Activated CD8-positive, alpha-beta memory T cell treated with anti-CD3 and anti-CD28 coated beads, Interleukin-2, amount 50 U/mL, for 1 hour (primary cell): Measurements from ENCODE around the gene ZNF276.

Experiments used
- DNase-seq: peaks from one replicate; pipeline ENCODE4 v3.0.0-alpha.2; 2020; ENCODE audit errors: extremely low read depth

Gene ZNF276

GRCh38 chr16:89711601-89712273, 9.6 kb upstream of the ZNF276 start:
- DNase-seq: peak; percentile 35

DNA sequence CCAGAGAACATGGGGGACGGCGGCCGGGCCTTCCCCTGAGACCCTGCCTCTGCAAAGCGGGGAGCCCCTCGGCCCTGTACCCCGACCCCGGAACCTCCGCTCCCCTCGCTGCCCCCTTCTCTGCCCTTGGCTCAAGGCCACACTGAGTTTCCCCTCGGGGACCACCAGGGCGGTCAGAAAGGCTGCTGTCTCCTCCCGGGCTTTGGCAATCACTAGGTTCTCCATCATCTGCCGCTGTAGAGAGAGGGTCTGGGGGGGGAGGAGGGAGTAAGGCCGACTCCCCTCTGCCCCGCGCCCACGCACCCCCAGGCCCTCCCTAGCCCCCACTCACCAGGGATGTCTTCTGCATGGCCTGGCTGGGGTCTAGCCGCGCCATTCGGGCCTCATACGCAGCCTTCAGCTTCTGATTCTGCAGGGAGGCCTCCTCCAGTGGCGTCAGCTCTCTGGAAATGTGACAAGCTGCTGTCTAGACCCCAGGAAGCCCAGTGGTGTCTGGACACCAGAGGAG, 9.0 kb upstream of the ZNF276 start:
- no peak for DNase-seq

DNA sequence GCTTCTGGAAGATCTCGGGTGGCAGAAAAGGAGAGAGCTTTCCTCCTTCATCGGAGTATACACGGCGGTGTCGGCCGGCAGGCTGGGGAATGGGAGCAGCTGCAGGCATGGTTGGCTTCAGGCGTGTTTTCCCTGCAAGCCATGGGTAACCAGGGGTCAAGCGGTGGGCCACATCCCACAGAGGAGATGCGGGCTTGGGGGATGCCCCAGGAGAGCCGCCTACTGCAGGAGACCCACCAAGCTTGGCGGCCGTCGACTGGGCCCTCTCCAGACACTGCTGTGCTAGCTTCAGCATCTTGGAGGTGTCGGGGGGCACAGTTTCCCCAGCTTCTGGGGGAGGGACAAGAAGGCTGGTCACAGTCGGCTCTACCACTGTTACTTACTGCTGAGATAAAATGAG, 4.8 kb upstream of the ZNF276 start:
- no peak for DNase-seq

DNA sequence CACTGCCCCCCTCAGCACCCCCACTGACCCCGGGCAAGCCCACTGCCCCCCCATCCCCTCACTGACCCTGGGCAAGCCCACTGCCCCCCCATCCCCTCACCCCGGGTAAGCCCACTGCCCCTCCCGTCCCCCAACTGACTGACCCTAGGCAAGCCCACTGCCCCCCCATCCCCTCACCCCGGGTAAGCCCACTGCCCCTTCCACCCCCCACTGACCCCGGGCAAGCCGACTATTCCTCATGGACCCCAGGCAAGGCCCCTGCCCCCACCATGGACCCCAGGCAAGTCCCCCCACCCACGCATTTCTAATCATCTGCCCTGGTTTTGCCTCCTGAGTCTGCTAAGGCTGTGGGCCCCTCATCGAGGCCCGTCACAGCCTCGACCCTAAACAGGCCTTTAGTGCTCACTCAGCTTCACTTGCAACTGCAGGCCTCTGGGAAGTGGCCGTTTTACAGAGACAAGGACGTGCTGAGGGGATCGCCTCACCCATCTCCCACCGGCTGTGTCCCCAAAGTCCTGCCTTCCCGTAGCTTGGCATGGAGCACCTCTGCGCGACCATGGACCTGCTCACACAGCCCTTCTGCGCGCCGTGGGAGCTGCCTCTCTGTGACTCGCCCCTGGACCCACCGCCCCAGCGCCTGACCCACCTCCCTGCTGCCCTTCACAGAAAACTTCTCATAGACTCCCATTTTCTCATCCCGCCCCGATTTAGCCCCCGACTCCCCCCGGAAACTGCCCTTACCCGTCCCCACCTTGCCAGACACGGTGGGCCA, 4.2 kb upstream of the ZNF276 start:
- DNase-seq: no peak

DNA sequence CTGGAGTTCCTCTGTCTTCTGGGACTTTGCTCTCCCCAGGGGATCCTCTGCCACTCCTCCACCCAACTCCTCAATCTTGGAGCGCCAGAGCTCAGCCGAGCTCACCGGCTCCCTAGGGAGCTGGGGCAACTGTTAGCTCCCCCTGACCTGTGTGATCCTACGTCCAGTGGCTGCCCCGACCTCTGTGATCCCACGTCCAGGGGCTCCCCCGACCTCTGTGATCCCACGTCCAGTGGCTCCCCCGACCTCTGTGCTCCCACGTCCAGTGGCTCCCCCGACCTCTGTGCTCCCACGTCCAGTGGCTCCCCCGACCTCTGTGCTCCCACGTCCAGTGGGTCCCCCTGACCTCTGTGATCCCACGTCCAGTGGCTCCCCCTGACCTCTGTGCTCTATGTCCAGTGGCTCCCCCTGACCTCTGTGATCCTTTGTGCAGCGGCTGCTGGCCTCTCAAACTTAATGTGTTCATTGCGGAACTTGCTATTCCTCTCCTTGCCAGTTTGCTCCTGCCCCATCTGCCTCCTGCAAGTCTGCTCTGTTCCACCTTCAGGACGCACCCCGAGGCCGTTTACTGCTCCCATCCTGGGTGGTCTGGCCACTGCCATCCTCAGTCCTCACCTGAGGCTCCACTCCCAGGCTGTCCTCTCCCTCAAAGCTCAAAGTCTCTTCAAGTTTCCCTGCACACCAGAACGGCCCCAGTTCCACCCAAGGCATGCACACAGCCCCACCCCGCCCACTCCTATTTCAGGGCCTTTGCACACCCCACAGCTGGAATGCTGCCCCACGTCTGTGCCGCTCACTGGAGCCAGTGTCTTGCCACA, 3.4 kb upstream of the ZNF276 start:
- DNase-seq: no peak

DNA sequence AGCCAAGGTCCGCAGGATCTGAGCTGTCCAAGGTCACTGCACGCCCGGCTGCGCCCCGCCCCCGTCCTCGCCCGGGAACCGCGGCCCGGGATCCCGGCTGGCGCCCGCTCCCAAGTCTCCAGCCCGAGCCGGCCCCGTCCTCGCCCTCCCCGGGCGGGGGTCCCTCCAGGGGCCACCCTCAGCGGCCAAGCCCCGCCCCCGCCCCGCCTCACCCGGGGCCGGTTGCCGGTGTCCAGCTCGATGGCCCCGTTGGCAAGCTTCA, 855 bp upstream of the ZNF276 start:
- DNase-seq: no peak

- DNase-seq: peak; percentile 80
These were observed 432 bp downstream of the ZNF276 start for GRCh38 chr16:89721546-89722391.

DNA sequence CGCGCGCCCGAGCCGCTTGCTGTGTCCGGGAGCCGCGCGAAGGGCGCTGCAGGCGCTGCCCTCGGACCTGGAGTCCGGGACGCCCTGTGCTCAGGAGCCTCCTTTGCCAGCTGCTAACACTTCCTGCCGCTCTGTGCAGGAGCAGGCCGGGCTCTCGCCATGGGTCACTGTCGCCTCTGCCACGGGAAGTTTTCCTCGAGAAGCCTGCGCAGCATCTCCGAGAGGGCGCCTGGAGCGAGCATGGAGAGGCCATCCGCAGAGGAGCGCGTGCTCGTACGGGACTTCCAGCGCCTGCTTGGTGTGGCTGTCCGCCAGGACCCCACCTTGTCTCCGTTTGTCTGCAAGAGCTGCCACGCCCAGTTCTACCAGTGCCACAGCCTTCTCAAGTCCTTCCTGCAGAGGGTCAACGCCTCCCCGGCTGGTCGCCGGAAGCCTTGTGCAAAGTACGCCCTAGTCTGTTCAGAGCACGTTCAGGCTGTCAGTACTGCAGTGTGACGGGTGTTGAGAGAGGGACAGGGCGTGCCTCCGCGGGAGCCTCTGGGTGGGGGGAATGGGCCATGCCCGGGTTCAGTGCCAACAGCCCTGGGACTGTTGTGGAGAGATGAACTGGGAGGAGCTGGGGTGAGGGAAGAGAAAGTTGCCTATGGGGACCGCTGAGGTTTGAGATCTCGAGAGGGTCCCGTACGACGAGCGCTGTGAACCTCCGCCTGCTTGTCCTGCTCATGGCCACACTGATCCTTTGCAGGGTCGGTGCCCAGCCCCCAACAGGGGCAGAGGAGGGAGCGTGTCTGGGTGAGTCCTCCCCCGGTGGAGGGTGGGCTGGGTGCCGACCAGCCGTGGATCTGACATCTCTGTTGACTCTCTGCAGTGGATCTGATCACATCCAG, 1.3 kb downstream of the ZNF276 start:
- DNase-seq: no peak

DNA sequence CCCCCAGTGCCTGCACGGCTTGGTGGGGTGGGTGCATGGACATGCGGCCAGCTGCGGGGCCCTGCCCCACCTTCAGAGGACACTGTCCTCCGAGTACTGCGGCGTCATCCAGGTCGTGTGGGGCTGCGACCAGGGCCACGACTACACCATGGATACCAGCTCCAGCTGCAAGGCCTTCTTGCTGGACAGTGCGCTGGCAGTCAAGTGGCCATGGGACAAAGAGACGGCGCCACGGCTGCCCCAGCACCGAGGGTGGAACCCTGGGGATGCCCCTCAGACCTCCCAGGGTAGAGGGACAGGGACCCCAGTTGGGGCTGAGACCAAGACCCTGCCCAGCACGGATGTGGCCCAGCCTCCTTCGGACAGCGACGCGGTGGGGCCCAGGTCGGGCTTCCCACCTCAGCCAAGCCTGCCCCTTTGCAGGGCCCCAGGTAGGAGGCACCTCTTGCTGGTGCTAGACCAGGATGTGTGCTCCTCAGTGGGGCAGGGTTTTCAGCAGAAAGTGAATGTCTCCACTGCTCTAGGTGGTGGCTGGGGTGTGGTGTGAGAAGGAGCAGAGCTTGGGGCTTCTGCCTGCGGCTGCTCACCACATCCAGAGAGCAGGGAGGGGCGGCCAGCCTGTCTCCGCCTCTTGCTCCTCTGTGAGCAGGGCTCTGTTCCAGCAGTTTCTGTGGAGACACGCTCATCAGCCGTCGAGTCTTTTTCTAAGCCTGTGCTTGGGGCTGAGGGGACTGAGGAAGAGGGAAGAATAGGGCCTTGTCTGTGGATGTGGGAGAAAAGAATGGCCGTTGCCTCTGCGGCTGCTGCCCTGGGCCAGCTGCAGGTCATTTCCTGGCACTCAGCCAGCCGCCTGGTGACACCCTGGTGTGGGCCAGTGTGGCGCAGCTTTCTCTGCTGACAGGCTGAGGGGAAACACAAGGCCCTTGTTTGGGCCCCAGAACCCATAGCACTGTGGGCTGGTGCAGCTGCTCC, 2.2 kb downstream of the ZNF276 start:
- DNase-seq: peak; percentile 76

- DNase-seq: no peak
These were observed 6.2 kb downstream of the ZNF276 start for GRCh38 chr16:89727406-89728120.

- no peak for DNase-seq
These were observed 8.0 kb downstream of the ZNF276 start for GRCh38 chr16:89729293-89729692.

DNA sequence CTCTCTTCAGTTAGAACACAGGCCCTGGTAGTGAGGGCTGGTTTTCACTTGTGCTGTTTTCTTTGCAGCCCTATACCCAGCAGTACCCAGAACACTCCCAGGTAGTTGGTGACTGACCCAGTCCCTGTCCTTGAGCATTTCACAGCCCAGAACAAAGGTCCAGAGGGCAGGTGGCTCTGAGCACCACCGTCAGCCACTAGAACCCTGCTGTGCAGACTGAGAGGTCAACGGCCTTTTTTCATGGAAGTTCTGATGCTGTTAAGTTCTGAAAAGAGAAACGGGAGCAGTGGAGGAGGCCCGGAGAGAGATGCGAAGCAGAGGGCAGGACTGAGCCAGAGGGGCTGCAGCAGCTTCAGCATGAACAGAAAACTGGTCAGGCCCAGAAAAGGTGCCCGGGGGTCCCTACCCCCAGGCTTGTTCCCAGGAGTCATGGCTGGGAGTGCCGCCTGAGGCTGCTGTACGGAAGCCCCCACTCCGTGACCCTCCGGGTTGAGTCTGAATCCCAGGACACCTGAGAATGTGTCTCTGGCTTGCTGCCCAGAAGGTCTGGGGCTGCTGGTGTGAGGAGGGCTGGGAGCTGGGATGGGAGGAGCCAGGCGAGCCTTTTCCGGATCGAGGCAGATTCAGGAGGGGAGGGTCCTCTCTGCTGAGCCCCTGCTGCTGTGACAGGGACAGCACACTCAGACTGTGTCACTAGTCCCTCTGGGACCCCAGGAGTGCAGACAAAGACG, 8.7 kb downstream of the ZNF276 start:
- DNase-seq: no peak

- no peak for DNase-seq
These were observed 9.4 kb downstream of the ZNF276 start for GRCh38 chr16:89730610-89731234.

- no peak for DNase-seq
These were observed 11.0 kb downstream of the ZNF276 start for GRCh38 chr16:89732142-89732917.

- no peak for DNase-seq
These were observed 11.5 kb downstream of the ZNF276 start for GRCh38 chr16:89732918-89733242.

DNA sequence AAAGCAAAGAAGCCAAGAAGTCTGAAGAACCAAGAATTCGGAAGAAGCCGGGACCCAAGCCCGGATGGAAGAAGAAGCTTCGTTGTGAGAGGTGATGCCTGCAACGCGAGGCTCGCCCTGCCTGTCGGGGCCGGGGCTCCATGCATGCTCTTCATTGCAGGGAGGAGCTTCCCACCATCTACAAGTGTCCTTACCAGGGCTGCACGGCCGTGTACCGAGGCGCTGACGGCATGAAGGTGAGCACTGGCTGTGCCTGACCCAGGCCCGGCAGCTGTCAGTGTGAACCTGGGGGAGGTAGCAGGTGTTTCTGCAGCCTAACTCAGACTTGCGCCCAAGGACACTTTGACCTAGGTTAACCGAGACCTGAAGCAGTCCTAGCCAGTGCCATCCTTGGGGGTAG, 12.0 kb downstream of the ZNF276 start:
- no peak for DNase-seq

- no peak for DNase-seq
These were observed 12.5 kb downstream of the ZNF276 start for GRCh38 chr16:89733792-89734191.
